GM19463 (cell line): ENCODE measurements around the gene MRLN.

Experiments used
- ATAC-seq: cut with Tn5 transposase; IDR thresholded peaks from one replicate; pipeline ENCODE4 v1.9.1; 2021; ENCODE audit warnings: mild to moderate bottlenecking, moderate library complexity; ENCODE audit not compliant: unreplicated experiment

MRLN gene

DNA sequence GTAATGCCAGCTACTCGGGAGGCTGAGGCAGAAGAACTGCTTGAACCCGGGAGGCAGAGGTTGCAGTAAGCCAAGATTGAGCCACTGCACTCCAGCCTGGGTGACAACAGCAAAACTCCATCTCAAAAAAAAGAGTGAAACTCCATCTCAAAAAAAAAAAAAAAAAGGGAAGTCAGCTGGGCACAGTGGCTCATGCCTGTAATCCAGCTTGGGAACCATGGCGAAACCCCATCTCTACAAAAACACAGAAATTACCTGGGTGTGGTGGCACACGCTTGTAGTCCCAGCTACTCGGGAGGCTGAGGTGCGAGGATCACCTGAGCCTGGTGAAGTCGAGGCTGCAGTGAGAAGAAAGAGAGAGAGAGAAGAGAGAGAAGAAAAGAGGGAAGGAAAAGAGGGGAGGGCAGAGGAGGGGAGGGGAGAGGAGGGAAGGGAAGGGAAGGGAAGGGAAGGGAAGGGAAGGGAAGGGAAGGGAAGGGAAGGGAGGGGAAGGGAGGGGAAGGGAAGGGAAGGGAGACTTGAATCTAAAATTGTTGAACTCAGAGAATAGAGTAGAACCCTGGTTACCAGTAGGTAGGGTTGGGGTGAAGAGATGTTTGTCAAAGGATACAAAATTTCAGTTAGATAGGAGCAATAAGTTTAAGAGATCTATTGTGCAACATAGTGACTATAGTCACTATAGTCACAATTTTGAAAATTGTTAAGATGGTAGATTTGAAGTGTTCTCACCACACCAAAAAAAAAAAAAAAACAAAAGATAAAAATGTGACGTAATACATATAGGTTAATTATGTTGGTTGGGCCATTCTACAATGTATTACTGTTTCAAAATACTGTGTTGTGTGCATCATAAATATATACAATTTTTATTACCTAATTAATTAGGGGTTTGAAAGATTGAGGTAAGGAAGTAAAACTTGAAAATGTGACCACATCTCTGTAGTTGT lies 46.1 kb downstream of the MRLN start:
- ATAC-seq, result no peak

DNA sequence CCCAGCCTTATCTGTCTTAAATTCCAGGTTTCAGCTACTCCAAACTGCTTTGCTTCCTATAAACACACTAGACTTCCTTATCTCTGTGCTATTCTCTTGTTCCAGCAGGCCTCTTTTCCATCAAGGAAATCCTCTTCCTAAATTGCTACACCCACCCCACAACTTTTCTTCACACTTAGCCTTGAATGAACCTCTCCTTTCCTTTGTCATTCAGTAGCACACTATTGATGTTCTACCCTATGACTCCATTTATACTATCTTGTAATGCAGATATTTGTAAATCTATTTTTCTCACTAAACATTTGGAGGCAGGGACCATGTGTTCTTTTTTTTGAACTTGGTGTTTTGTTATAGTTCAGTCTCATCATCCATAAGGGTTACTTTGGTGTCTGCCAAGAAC lies 47.3 kb downstream of the MRLN start:
- no peak for ATAC-seq

DNA sequence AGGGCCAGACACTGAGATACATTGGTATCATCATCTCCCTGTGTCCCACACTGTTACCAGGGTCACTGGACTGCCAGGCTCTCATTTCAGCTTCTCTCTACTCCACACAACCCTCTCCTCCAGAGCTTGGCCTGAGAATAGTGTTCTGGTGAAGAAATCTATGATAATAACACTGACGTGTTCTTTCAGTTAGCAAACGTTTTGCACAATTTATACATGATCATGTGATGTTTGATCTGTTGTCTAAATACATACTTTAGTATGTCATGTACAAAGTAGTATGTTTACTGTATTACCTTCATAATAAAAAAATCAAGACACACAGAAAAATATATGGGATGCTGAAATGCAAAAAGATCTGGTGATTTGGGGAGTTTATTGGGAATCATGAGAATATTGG lies 48.6 kb downstream of the MRLN start:
- no peak for ATAC-seq

DNA sequence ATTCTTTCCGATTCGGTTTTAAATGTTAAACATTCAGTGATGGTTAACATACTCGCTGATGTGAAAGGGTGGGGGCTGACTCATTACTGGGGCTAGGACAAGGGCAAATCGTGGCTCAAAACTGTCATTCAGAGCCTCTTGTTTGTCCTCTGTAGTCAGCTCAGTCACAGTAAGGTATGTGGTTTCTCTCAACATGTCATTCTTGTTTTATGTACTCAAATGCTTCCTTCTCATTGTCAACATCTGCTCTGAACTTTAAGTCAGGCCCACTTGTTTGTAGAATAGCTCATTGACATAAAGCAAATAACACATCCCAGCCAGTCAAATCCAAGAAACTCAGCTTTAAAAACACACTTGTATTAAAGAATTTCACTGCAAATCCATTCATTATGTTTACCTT lies 50.9 kb downstream of the MRLN start:
- peak; percentile 54 for ATAC-seq

DNA sequence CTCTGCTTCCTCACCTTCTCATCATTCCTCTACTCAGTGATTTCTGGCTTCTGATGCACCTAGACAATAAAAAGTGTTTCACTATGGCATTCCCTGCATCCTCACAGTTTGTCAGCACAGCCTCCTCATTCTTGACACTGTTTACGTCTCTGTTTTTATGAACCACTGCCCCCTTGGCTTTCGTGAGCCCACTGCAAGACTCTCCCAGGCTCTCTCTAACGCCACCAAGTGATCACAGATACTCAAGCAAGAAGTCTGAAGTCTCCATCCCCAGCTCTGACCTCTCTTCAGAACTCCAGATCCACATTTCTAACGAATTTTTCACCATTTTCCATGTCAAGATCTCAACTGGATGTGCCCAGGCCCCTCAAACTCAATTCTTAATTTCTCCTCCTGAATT lies 52.5 kb downstream of the MRLN start:
- no peak for ATAC-seq

DNA sequence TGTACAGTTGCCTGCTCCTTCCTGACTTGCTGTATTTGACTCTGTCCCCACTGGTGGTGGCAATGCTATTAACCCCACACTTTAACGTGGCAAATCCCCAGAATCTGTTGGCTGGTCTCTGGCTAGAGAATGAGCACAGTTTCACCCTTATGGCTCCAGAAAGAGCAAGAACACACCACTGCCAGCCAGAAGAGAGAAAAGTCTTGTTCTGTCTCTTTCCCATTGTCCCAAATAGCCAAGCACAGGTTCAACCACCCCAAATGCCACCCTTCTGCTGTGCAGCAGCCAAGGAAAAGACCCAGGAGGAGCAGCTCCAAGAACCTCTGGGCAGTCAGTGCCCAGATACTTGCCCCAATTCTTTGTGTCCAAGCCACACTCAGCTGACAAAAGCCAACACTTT lies 54.9 kb downstream of the MRLN start:
- ATAC-seq, result no peak

DNA sequence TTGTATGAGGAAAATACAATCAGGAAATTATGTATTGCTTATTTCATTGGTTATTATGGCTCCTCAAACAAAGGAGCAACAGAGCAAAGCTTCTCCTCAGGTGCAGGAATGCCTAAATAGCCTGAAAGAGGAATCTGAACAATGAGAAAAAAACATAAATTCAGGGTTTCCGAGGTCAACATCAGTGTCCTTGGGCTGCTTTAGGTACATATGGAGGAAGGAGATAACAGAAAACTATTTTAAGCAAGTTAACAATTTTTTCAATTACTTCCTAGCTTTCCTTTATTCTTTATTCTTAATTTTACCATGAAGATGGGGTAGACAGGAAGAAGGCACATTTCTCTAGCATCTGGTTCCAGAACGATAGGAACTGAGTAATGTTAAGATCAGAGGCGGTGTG lies 57.6 kb downstream of the MRLN start:
- no peak for ATAC-seq

DNA sequence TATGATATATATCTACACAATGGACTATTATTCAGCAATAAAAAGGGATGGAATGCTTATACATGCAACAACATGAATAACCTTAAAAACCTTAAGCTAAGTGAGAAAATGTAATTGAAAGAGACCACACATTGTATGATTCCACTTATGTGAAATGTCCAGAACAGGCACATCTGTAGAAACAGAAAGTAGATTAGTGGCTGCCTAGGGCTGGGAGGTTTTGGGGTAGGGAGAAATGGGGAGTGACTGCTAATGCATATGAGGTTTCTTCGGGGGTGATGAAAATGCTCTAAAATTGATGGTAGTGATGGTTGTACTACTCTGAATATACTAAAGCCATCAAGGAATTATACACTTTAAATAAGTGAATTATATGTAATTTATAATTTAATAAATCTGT lies 58.3 kb downstream of the MRLN start:
- ATAC-seq, result no peak

DNA sequence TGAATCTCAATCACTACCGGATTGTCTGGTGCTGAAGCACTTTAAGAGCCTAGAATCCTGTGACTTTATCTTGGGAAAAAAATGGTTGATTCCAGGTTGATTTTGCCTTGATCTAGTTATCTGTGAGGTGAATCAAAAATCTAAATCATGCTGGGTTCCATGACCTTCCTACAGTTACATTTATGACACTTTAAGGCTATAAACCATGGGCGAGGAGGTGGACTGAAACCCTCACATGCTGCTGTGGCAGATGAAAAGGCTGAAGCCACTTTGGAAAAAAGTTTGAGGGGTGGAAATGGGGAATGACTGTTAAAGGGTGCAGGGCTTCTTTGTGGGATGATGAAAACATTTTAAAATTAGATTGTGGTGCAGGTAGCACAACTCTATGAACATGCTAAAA lies 61.1 kb downstream of the MRLN start:
- no peak for ATAC-seq

DNA sequence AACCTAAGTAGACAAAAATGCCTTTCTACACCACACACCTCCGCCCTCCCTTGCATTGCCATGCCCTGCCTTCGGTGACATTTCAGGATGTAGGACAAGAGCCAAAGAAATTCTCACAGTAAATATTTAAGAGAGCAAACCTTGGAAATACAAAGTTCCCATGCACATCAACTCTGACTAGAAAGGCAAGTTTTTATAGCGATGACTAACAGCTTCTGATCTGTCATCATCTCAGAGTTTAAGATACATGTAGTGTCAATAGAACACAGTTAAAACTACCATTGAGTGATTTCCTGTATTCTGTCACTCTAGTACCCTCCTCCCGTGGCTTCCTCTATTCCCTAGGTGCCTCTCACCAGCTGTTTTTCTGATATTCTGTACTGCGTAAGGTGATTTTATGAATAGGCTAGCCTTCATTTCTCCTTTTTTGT lies 64.3 kb downstream of the MRLN start:
- peak; percentile 44 for ATAC-seq

DNA sequence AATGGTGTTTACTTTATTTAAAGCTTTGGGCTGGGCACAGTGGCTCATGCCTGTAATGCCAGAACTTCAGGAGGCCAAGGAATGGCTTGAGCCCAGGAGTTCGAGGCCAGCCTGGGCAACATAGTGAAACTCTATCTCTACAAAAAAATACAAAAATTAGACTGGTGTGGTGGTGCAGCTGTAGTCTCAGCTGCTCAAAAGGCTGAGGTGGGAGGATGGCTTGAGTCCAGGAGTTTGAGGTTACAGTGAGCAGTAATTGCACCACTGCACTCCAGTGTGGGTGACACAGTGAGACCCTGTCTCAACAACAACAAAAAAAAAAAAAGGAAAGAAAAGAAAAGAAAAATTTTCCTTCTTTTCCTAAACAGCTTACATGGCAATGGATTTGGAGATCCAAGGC lies 65.6 kb downstream of the MRLN start:
- ATAC-seq, result no peak
